Measurements from ENCODE around the gene GPR39.

DNA sequence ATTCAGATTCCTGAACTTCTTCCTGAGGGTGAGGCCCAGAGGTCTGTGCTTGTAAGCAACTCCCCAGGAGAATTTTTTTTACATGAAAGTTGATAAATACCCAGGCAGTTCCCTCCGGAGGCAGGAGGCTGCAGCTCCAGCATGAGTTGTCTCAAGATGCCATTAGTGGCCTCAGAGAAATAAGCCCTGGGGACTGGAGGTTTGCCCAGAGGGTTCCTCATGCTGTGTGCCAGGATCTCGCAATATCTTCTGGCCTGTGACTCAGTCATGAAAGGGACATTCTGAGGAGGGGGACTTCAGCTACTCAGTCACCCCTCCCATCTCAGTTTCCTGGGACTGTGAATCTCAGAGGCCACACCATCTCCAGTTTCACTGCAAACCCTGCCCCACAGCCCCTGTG, 203.5 kb downstream of the GPR39 start:
- TF ChIP-seq, protein P1, sequence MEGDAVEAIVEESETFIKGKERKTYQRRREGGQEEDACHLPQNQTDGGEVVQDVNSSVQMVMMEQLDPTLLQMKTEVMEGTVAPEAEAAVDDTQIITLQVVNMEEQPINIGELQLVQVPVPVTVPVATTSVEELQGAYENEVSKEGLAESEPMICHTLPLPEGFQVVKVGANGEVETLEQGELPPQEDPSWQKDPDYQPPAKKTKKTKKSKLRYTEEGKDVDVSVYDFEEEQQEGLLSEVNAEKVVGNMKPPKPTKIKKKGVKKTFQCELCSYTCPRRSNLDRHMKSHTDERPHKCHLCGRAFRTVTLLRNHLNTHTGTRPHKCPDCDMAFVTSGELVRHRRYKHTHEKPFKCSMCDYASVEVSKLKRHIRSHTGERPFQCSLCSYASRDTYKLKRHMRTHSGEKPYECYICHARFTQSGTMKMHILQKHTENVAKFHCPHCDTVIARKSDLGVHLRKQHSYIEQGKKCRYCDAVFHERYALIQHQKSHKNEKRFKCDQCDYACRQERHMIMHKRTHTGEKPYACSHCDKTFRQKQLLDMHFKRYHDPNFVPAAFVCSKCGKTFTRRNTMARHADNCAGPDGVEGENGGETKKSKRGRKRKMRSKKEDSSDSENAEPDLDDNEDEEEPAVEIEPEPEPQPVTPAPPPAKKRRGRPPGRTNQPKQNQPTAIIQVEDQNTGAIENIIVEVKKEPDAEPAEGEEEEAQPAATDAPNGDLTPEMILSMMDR (IDR thresholded peaks at IDR 0.05): no peak
- no peak for TF ChIP-seq POLR2A (IDR thresholded peaks at IDR 0.05)

All from uterus (tissue), 2 donors.